ENCODE data around the gene BAG3.
"Not testable (repeated sequence)": the region's sequence is repeated elsewhere in the genome, so short reads cannot be mapped to it uniquely, and the experiment has no call there.

BAG3 gene

DNA sequence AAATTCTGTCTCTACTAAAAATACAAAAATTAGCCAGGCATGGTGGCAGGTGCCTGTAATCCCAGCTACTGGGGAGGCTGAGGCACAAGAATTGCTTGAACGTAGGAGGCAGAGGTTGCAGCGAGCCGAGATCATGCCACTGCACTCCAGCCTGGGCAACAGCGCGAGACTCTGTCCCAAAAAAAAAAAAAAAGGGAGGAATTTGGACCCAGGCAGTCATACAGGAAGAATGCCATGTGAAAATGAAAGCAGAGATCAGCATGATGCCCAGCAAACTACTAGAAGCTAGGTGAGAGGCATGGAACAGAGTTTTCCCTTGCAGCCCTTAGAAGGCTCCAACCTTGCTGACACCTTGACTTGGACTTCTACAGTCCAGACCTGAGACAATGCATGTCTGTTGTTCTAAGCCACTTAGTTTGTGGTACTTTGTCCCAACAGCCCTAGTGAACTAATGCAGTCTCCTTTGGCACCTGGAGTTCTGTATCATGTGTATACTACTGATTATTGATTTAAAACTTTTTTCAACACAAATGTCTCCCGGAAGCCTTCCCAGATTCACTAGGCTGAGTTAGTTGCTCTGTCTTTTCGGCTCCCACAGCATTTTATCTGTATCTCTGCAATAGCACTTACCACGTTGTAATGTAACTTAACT, 10.2 kb upstream of the BAG3 start:
- DNase-seq = no peak

DNA sequence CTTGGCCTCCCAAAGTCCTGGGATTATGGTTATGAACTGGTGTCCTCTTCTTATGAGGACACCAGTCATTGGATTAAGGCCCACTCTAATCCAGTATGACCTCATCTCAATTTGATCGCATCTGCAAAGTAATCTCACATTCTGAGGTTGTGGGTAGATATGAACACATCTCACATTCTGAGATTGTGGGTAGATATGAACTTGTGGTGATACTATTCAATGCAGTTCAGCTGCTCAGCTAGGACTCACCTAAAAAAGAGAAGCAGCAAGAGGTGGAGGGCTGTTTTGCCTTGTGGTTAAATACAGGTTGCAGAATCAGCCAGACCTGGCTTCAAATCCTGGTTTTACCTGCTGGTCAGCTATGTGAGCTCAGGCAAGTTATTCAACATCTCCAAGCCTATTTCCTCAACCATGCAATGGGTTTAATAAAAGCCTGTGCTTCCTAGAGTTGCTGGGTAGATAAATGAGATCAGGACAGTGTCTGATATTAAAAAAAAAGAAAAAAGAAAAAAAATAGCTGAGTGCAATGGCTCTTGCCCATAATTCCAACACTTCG, 8.5 kb upstream of the BAG3 start:
- no peak for DNase-seq

DNA sequence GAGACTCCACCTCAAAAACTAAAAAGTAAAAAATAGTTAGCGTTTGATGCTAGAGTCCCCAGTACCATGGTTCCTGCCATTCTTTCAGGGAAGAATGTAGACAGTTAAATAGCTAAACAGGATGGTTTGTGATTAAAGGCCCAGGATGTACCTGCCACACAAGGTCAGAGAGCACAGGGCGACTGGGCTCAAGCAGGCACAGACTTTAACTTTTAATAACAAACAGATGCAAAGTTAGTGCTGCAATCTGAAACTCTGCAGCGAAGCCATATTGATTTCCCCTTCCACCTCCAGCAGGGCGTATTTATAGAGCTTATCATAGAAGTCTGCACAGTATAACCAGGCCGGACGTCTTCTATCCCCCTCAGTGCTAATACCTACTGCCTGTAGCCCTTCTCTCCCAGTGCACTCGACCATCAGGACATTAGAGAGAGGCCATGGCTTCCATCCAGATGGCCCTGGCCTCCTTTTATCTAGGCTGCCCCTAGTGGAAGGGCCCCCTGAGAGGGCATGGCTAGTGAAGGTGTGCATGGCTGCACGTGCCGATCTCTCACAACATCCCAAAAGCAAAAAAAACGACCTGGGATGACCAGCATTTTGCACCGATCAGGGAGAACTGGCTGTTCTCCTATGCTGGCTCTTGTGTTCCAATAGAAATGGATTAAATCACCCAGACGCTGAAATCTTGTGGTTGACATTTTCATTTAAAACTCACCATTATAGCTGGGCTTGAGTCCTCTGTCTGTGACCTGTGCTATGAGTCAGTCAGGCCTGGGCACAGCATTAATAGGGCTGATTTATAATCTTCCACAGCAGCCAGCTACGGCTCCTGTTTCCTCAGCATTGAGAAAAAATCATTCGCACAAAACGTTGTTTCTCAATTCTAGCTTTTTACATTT, 7.6 kb upstream of the BAG3 start:
- DNase-seq = no peak

DNA sequence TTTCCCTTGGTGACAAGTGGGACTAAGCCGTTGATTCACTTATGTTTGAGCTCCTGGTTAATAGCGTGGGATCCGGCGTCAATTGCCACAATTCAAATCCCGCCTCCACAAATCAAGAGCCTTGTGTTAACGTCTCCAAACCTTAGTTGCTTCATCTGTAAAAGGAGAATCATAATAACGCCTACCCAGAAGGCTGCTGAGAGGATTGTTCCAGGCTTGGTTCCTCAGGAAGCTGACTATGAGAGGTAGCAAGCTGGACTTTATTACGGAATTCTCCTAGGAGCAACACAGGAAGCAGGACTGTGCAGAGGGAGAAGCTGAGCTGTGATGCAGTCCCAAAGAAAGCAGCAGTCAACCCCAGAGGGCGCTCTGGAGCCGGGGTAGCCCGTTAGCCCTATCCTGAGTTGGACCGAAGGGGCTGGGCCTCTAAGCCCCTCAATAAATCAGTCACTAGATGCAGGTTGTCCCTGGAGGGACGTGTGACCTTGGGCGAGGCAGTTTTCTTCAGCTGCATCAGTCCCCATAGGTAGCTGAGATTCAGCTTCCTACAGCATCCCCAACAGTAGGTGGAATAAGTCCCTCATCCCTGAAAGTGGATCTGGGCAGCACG, 6.9 kb upstream of the BAG3 start:
- no peak for DNase-seq

DNA sequence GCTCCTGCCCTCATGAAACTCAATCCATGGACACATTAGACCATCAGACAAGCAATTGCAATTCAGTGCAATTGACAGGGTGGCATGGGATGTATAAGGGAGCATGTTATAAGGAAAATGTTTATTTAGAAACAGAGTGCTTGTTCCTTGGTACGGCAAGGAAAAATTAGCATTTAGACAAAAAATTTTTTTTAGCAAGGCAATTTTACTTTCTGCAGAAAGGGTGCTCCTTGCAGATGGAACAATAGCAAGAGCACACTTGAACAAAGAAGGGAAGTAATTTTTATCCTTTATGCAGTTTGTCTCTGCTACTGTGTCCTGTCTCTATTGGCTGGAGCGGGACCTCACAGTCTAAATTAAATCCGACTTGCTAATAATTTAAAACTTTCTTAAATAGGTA, 6.2 kb upstream of the BAG3 start:
- no peak for DNase-seq

DNA sequence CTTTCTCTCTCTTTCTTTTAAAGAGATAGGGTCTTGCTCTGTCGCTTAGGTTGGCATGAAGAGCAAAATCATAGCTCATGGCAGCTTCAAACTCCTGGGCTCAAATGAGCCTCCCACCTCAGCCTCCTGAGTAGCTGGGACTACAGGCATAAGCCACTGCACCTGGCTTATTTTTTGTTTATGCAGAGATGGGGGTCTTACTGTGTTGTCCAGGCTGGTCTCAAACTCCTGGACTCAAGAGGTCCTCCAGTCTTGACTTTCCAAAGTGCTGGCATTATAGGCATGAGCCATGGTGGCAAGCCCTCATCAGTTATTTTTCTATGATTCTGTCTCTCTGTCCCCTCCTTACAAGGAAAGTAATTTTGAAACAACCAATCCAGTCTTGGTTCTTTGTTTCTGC, 1.1 kb upstream of the BAG3 start:
- DNase-seq = no peak

DNA sequence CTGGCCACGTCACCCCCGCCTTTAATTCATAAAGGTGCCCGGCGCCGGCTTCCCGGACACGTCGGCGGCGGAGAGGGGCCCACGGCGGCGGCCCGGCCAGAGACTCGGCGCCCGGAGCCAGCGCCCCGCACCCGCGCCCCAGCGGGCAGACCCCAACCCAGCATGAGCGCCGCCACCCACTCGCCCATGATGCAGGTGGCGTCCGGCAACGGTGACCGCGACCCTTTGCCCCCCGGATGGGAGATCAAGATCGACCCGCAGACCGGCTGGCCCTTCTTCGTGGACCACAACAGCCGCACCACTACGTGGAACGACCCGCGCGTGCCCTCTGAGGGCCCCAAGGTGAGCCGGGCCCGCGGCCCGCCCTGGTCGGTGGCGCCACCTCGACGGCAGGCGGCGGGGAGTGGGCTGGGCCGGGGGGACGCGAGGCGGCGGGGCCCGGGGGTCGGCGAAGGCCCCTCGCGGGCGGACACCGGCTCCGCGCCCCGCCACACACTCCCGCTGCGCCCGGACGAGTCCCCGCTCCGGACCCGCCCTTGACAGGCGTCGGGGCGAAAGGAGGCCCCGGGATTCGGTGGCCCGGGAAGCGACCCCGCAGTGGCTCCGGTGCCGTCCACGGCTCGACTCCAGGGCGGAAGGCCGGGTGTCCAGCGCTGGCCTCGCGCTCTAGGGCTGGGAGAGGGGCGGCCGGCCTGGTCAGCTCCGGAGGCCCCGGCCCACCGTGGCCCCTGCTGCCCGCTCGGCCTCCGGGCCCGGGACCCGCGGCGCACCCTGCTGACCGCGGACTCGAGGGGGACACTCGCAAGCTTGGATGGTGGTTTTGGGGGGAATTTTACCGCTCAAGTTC, 557 bp downstream of the BAG3 start:
- no peak for DNase-seq

DNA sequence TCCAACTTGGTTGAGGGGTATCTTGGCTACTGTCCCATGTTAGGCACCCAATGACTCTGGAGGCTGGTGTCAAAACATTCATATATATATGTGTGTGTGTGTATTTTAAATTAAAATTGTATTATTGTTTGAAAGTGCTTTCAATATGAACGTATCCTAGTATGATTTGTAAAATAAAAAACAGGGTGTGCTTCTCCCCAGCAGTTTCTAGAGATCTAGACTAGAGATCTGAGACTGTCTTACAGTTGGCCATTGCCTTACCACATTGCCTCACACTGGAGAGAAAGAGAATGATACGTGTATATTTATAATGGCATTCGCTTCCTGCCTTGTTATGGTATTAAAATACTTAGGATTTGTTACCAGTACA, 1.2 kb downstream of the BAG3 start:
- DNase-seq = peak in 1 of 2 donors; percentile 60

DNA sequence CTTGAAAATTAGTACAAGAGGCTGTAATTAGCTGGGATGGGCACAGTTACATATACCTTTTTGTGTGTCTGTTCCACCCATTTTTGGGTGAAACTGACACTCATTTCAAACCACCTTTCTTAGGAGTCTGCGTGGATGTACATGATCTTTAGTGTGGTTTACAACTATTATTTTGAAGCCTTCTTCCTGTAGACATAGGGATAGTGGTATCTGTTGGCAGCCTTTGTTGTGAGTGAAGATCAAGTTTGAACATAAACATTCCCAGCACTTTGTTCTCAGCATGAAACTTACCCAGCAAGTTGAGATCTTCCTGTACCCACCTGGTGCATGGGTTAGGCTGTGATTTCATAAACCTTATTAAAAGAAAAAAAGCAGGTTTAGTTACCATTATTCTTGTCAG, 2.0 kb downstream of the BAG3 start:
- DNase-seq = no peak

DNA sequence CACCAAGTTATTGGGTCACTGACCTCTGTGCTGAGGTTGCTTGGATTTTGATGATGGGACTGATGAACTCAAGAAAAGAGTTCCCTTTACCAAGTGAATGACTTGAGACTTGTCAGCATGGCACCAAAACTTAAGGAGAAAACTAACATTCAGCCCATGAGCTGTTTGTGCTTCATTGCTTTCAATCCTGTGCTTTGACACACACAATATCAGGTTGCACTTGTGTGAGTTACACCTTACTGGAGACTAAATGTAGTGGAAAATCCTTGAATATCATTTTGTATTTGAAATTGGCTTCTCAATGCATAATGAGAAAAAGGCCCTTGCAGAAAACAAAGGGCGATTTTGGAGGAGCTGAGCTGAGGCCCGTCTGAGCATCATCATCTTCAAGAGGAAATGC, 2.7 kb downstream of the BAG3 start:
- no peak for DNase-seq

DNA sequence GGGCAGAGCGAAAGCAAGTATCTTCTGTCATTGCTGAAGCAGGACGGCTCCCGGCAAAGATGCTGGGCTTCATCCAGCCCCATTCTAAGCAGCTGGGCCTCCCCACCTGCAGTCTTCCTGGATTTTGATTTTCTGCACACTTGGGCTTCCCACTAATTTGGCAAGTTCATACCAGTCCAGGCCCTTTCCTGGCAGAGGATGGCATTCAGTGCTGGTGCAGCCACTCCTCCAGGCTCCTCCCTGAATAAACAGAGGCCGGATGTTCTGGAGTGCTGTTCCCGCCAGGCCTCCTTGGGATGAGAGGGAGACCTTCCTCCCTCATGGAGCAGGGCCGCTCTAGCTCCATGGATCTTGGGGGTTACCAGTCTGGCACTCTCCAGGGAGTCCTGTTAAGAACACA, 3.4 kb downstream of the BAG3 start:
- no peak for DNase-seq

DNA sequence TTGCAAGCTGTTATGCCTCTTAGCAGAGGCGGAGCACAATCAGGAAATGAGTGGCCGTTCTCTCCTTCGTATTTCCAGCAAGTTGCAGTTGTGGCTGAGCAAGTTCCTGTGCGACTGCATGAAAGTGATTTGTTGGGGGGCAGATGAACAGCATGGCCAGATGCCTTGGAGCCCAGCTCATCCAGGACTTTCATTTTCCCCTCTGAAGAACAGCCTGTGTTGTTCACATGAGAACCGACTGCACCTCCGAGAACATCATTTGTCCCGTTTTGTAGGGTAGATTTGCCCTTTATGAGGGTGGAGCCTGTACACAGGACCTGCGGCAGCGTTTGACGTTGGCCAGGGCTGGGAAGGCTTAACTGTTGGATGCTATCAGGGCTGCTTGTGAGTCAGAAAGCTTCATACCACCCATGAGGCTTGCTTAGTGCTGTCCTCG, 4.4 kb downstream of the BAG3 start:
- DNase-seq = no peak

DNA sequence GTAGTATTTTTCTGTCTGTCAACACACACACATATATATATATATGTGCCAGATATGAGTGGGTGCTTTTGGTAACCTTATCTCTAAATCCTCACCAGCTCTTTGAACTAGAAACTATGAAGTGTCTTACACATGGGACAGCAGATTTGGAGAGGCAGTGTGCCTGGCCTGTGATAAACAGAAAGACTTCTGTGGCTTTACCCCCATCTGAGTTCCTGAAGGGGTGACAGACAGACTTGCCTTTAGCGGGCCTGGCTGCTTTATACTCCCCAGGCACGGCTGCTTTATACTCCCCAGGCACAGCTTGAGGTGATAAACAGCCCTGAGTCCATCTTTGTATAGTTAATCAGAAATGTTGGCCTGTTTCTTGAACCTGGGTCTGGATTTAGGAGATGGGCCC, 5.6 kb downstream of the BAG3 start:
- no peak for DNase-seq

DNA sequence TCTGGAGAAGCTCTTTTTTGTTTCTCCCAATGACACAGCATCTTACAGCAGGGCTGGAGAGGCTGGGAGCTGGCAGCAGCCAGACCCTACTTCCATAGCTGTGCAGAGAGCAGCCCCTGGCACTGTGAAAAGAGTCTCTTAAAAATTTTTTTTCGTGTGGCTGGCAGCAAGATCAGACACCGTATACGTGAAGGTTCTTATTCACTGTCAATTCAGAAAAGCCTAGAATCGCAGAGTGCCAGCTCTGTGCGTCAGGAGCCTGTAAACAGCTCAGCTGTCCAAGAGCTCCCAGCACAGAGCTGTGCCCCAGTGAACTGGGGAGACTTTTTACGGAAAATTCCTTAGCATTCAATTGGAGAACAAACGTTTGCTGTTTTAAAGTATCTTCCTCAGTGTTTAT, 6.5 kb downstream of the BAG3 start:
- DNase-seq = peak; percentile 41 to 43

DNA sequence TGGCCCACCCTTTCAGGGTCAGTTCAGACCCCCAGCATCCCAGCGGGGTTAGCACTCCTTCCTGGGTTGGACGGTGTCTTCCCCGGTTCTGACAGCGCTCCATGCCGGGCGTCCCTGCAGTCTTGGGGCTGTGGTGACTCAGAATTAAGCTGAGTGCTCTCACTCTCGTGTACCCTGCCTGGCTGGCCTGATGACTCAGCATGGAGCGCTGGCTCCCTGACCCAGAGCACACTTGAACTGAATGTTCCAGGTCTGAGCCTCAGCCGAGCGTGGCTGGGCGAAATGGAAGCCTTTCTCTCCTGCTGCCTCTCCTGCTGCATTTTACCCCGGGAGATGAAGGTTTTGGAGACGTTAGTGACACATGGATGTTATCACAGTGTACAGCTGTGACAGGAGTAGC, 7.1 kb downstream of the BAG3 start:
- DNase-seq = peak in 1 of 2 donors; percentile 37

DNA sequence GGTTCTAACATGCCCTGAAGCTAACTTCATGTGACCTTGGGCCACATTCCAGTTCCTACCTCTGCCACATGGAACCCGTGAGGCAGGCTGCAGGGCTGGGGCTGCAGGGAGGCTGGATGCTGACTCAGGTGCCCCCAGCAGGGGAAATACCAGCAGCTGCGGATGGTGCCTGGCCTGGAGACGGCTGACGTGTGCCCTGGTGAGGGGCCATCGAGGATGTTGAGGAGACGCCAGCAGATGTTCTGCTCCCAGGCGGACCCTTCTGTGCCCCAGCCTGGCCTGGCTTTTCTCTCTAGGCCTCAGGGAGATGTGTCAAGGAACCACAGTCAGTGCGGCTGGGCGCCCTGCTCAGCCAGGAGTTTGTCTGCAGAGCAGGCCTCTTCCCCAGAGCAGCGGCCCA, 8.8 kb downstream of the BAG3 start:
- no peak for DNase-seq

DNA sequence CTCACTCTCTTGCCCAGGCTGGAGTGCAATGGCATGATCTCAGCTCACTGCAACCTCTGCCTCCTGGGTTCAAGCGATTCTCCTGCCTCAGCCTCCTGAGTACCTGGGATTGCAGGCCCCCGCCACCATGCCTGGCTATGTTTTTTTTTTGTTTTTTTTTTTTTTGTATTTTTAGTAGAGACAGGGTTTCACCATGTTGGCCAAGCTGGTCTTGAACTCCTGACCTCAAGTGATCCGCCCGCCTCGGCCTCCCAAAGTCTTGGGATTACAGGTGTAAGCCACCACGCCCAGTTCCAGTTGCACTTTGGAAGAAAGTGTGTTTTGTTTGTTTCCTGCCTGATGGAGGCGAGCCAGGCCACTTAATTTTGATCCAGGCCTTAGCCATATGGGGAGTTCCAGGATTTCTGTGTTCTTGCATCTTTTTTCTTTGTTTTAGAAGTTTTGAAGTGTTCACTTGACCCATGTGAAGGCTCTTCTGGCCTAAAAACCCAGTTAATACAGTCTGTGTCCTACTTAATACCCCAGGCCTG, 11.0 kb downstream of the BAG3 start:
- DNase-seq = not testable (repeated sequence)

DNA sequence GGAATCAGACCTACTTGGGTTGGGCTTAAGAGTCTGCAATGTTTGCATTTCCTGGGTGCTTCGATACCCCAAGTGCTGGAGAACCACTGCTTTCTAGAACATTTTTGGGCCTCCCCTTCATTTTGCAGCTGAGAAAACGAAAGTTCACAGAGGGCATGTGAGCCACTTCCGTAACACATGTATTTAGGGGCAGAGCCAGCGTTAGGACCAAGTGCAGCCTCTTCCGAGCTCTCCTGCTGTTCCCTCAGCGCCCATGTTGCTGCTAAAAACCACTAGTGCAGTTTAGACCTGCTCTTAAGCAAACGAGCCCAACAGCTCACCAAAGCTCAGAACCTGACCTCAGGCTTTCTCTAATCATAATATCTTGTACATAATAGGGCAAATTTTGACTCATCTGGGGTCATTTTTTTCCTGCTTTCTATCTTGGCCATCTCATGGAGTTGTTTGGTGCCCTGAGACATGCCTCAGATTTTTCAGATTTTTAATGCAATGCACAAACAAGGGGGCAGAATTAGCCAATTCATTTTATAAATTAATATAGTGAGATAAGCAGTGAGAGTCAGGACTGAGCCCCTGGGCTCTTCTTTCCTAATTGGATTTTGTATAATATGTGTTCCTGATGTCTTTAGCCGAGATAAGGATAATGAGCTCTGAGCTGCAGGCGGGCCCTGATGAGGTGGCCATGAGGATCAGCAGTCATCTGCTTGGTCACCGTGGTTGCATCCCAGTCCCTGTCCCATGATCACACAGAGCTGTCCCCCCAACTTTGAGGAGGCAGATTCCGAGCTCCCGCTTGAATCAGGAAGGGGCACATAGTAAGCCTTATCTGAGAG, 12.9 kb downstream of the BAG3 start:
- DNase-seq = no peak

DNA sequence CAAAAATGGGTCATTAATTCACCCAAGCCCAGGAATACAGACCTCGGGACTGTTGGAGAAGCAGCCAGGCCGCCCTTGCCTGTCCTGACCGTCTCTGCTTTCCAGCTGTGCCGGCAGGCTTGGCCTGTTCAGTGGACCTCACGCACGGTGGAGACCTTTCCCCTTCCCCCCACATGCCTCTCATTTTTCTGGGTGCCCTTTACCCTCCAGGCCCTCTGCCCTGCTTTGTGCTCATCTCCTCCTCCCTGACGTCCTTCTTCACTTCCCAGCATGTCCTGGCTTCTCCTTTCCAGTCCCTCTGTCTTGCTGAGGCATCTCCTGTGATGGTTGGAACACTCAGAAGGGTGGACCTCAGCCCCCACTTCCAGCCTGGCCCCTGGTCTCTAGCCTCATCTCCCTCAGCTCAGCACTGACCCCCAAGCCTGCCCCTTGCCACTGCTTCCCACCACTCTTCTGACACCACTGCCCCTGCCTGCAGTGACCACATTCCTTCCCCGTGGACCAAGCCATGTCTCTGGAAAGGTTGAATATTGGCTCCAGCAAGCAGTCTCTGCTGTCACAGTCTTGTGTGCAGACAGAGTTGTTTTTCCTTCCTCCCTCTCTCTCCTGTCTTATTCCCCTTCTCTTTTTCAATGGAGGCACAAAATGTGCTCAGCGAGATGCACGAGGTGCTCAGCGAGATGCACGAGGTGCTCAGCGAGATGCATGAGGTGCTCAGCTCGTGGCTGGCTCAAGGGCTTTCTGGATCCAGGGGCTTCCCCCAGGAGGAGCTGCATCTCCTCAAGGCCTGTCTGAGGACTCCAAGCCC, 14.9 kb downstream of the BAG3 start:
- no peak for DNase-seq

DNA sequence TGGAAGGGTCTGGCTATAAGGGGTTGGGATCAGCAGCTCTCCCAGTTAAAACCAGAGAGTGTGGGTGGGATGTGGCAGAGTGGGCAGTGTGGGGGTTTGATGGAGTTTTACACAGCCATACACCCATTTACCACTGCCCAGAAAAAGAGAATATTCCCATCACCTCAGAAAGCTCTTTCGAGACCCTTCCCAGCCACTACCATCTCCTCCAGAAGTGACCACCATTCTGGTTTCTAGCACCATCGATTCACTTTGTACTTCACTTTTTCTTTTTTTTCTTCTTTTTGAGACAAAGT, 15.5 kb downstream of the BAG3 start:
- DNase-seq = no peak

All from hippocampal formation (tissue), 2 donors.